Measurements from ENCODE around the gene SIRPD.

- no peak for TF ChIP-seq CTCF (IDR thresholded peaks at IDR 0.05)
- TF ChIP-seq POLR2A (IDR thresholded peaks at IDR 0.05) = no peak
Measured at GRCh38 chr20:1579488-1579887, 22.0 kb upstream of the SIRPD start.

Data from body of pancreas (tissue), 4 donors.